Measurements from ENCODE around the gene CCDC195. TPM values are rescaled to one million over a fixed set of nuclear protein-coding genes. Genes with fewer than 3 reads are reported as not detected.

Gene CCDC195
- total and polyA plus RNA-seq, 4 experiments from 2014 or later, result not detected

GRCh38 chr2:224658780-224659405 lies 57.3 kb downstream of the CCDC195 start:
- intact Hi-C loops (cut with micrococcal nuclease), result loop anchor here (10.0 kb wide), 1 partner anchor 174 kb away; no protein-coding TSS in a partner anchor
- Mint-ChIP-seq H3K9me3 (peaks cover 3 to 23% (median 18%) of the 10 kb centered on the region in 8 donors), H3K27me3 (peaks cover 9% of the 10 kb centered on the region in 2 donors), H3K36me3 (peaks cover 0 to 2% of the 10 kb centered on the region in 2 donors), H3K27ac (no peak overlapping the region), H3K4me1 (no peaks in the 10 kb centered on the region), H3K4me3 (no peak overlapping the region)
- Histone ChIP-seq H3K9me3 (ENCODE audit: control insufficient read depth in 1 of 2, low read length in 2 of 2) (no peaks in the 10 kb centered on the region), H3K4me1 (ENCODE audit: insufficient read depth, low read length) (no peaks in the 10 kb centered on the region), H3K4me3 (ENCODE audit: low read length in 2 of 2) (no peak overlapping the region), H3K36me3 (ENCODE audit: insufficient read depth, low read length) (no peaks in the 10 kb centered on the region), H3K27me3 (ENCODE audit: insufficient read depth, low read length) (no peaks in the 10 kb centered on the region), H3K27ac (ENCODE audit: low read depth, low read length) (no peak overlapping the region)
- ChIA-PET CTCF (ENCODE audit: partially characterized antibody) (no interaction called here), POLR2A (ENCODE audit: partially characterized antibody) (no interaction called here)
- DNase-seq, result no peak

- no peaks in the 10 kb centered on the region for H3K9me3 ChIP-seq (ENCODE audit: control insufficient read depth in 1 of 2, low read length in 2 of 2)
- no peak overlapping the region for H3K27ac ChIP-seq (ENCODE audit: low read depth, low read length)
- Mint-ChIP-seq H3K9me3 (peaks cover 0 to 10% (median 5%) of the 10 kb centered on the region in 8 donors), H3K27me3 (peaks cover 5 to 8% of the 10 kb centered on the region in 2 donors), H3K27ac (no peak overlapping the region), H3K36me3 (no peaks in the 10 kb centered on the region), H3K4me3 (no peak overlapping the region), H3K4me1 (no peaks in the 10 kb centered on the region)
- intact Hi-C loops (cut with micrococcal nuclease), result loop anchor here (10.0 kb wide), 1 partner anchor 173 kb away; no protein-coding TSS in a partner anchor
- DNase-seq, result no peak
- CTCF ChIA-PET (ENCODE audit: partially characterized antibody), result interaction anchor here (2.6 kb wide), 1 partner anchor 10 kb away, joined by 6 read pairs; no protein-coding TSS in a partner anchor
- POLR2A ChIA-PET (ENCODE audit: partially characterized antibody), result no interaction called here
- no peaks in the 10 kb centered on the region for H3K36me3 ChIP-seq (ENCODE audit: insufficient read depth, low read length)
- no peaks in the 10 kb centered on the region for H3K27me3 ChIP-seq (ENCODE audit: insufficient read depth, low read length)
- no peak overlapping the region for H3K4me3 ChIP-seq (ENCODE audit: low read length in 2 of 2)
- H3K4me1 ChIP-seq (ENCODE audit: insufficient read depth, low read length), result no peaks in the 10 kb centered on the region
These were observed 58.8 kb downstream of the CCDC195 start for GRCh38 chr2:224657349-224657748.

- DNase-seq, result no peak
- peaks cover 3 to 9% of the 10 kb centered on the region in 2 donors for H3K27me3 Mint-ChIP-seq
- intact Hi-C loops (cut with micrococcal nuclease), result loop anchor here (10.0 kb wide), 1 partner anchor 170 kb away; no protein-coding TSS in a partner anchor
- Histone ChIP-seq H3K27ac (ENCODE audit: low read depth, low read length) (no peak overlapping the region), H3K4me1 (ENCODE audit: insufficient read depth, low read length) (no peaks in the 10 kb centered on the region), H3K27me3 (ENCODE audit: insufficient read depth, low read length) (no peaks in the 10 kb centered on the region), H3K36me3 (ENCODE audit: insufficient read depth, low read length) (no peaks in the 10 kb centered on the region), H3K4me3 (ENCODE audit: low read length in 2 of 2) (no peak overlapping the region), H3K9me3 (ENCODE audit: control insufficient read depth in 1 of 2, low read length in 2 of 2) (no peaks in the 10 kb centered on the region)
- no peaks in the 10 kb centered on the region for H3K4me1 Mint-ChIP-seq
- H3K27ac Mint-ChIP-seq, result no peak overlapping the region
- no peaks in the 10 kb centered on the region for H3K36me3 Mint-ChIP-seq
- no peak overlapping the region for H3K4me3 Mint-ChIP-seq
- CTCF ChIA-PET (ENCODE audit: partially characterized antibody), result interaction anchor here (0.7 to 13.7 kb wide), 4 partner anchors 8 to 300 kb away, joined by 3 to 218 read pairs (median 5); no protein-coding TSS in a partner anchor
- H3K9me3 Mint-ChIP-seq, result peaks cover 0 to 2% (median 0%) of the 10 kb centered on the region in 8 donors
- POLR2A ChIA-PET (ENCODE audit: partially characterized antibody), result no interaction called here
These were observed 61.1 kb downstream of the CCDC195 start for GRCh38 chr2:224655006-224655537.

Other genes starting within 250 kb of the CCDC195 start
- gene CUL3, start 131.0 kb downstream of the CCDC195 start, total RNA-seq, result 10 to 100 TPM; 83.4 to 85.3 TPM
- 10 to 100 TPM; 12.4 to 63.2 TPM for gene CUL3, start 131.0 kb downstream of the CCDC195 start, polyA plus RNA-seq

Measured in CD4-positive, alpha-beta memory T cell (primary cell).